ENCODE data around the gene STING1. TPM values are rescaled to one million over a fixed set of nuclear protein-coding genes. Genes with fewer than 3 reads are reported as not detected.
"Not testable (repeated sequence)": the region's sequence is repeated elsewhere in the genome, so short reads cannot be mapped to it uniquely, and the experiment has no call there.

STING1 gene
- total and polyA plus RNA-seq, 2 of the 13 experiments (the other 11 are each of a cell fraction or from before 2014, with no cell fraction given), result 1.3 to 4.4 TPM

- no peak for DNase-seq (ENCODE audit: low spot score)
- BruUV-seq (replicated peaks), result no TSS peak
- Histone ChIP-seq H3K27ac (ENCODE audit: extremely low read length, insufficient read depth, low read length) (no peak overlapping the region), H3K36me3 (replicated peaks in 1 of 2; ENCODE audit: control insufficient read depth in 1 of 2, insufficient read depth in 2 of 2, low read length in 2 of 2) (no peaks in the 10 kb centered on the region), H3K79me2 (ENCODE audit: insufficient read depth, low read length) (no peaks in the 10 kb centered on the region), H2AFZ (ENCODE audit: low read length) (no peak overlapping the region), H4K20me1 (ENCODE audit: insufficient read depth, low read length) (no peaks in the 10 kb centered on the region), H3K4me2 (ENCODE audit: low read depth, low read length) (no peak overlapping the region), H3K4me1 (ENCODE audit: insufficient read depth, low read length) (no peaks in the 10 kb centered on the region), H3K9me3 (ENCODE audit: low read length) (no peaks in the 10 kb centered on the region), H3K4me3 (replicated peaks in 1 of 3; ENCODE audit: insufficient read depth in 1 of 3, low read depth in 2 of 3, low read length in 3 of 3) (no peak overlapping the region), H3K9ac (ENCODE audit: insufficient read depth, low read depth, low read length) (no peak overlapping the region), H3K27me3 (ENCODE audit: control insufficient read depth in 1 of 2, insufficient read depth in 2 of 2, low read length in 2 of 2) (peaks cover 0 to 11% of the 10 kb centered on the region in 2 experiments; a peak in 2 of 5 replicates)
- ChIA-PET CTCF (ENCODE audit: low intra/inter-chr PET ratio, low total read pairs) (no interaction called here), POLR2A (interaction anchor here (0.7 to 1.5 kb wide), 2 partner anchors 38 to 57 kb away, joined by 3 to 5 read pairs; no protein-coding TSS in a partner anchor)
- no peak for FAIRE-seq
- in situ Hi-C loops (cut with HindIII; ENCODE audit: extremely low pct_ligation_motif_present, low pct_unique_long_range_greater_than_20kb) (no loop called here), intact Hi-C loops (cut with micrococcal nuclease; ENCODE audit: unreplicated experiment) (no loop called here)
- TF ChIP-seq PITX1 (CRISPR knock-in tag; IDR thresholded peaks at IDR 0.05) (no peak), YEATS2 (CRISPR knock-in tag; IDR thresholded peaks at IDR 0.05; ENCODE audit: borderline replicate concordance) (no peak)
- ATAC-seq, result peak; percentile 38; the same call in 2 of the 3 replicates
- 20% methylated on average over 7 of the region's 7 CpGs for WGBS (ENCODE audit: low lambda C conversion rate)
These were observed 37.0 kb downstream of the STING1 start for GRCh38 chr5:139445325-139446170.

DNA sequence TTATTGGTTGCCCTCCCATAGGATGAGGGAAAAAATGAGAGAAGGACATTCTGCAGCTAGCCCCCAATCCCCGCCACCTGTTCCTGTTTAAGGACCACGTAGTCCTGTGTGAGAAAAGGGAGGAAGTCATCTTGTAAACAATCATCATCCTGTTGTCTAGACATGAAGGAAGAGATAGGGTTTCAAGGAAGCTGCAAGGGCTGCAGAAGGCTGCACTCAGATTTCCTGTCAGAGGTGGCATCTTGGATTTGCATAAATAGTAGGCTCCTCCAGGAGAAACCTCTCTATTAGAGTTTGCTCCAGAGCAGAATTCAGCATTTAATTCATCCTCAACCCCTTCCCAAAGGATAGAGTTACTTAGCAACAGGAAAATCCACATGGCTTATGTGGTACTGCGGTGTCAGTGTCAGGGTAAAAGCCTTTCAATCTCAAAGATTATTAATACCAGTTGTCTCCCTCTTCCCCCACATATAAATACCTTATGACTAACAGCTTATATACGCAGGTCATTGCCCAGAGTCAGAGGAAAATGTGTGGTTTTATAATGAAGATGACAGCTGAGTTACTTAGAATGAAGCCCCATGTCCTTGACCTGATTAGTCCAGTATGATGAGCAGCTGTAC is 38.6 kb downstream of the STING1 start:
- Histone ChIP-seq H3K27ac (ENCODE audit: extremely low read length, insufficient read depth, low read length) (no peak overlapping the region), H4K20me1 (ENCODE audit: insufficient read depth, low read length) (no peaks in the 10 kb centered on the region), H3K4me3 (replicated peaks in 1 of 3; ENCODE audit: insufficient read depth in 1 of 3, low read depth in 2 of 3, low read length in 3 of 3) (no peak overlapping the region), H3K4me1 (ENCODE audit: insufficient read depth, low read length) (peaks cover 7% of the 10 kb centered on the region), H2AFZ (ENCODE audit: low read length) (no peak overlapping the region), H3K27me3 (ENCODE audit: control insufficient read depth in 1 of 2, insufficient read depth in 2 of 2, low read length in 2 of 2) (peaks cover 0 to 11% of the 10 kb centered on the region in 2 experiments; a peak in 2 of 5 replicates), H3K9me3 (ENCODE audit: low read length) (no peaks in the 10 kb centered on the region), H3K79me2 (ENCODE audit: insufficient read depth, low read length) (no peaks in the 10 kb centered on the region), H3K4me2 (ENCODE audit: low read depth, low read length) (no peak overlapping the region), H3K9ac (ENCODE audit: insufficient read depth, low read depth, low read length) (no peak overlapping the region), H3K36me3 (replicated peaks in 1 of 2; ENCODE audit: control insufficient read depth in 1 of 2, insufficient read depth in 2 of 2, low read length in 2 of 2) (no peaks in the 10 kb centered on the region)
- DNase-seq (ENCODE audit: low spot score) (no peak), ATAC-seq (no peak), FAIRE-seq (no peak)
- in situ Hi-C loops (cut with HindIII; ENCODE audit: extremely low pct_ligation_motif_present, low pct_unique_long_range_greater_than_20kb), result no loop called here
- CTCF ChIA-PET (ENCODE audit: low intra/inter-chr PET ratio, low total read pairs), result no interaction called here
- POLR2A ChIA-PET, result no interaction called here
- no TSS peak for BruUV-seq (replicated peaks)
- intact Hi-C loops (cut with micrococcal nuclease; ENCODE audit: unreplicated experiment), result no loop called here
- TF ChIP-seq SNRNP70 (IDR thresholded peaks at IDR 0.05; ENCODE audit: low read depth, low read length), result no peak
- WGBS (ENCODE audit: low lambda C conversion rate), result 41% methylated on average over 4 of the region's 4 CpGs

GRCh38 chr5:139440416-139440815 is 42.1 kb downstream of the STING1 start:
- H3K79me2 ChIP-seq (ENCODE audit: insufficient read depth, low read length); H2AFZ ChIP-seq (ENCODE audit: low read length); H3K4me3 ChIP-seq (replicated peaks in 1 of 3; ENCODE audit: insufficient read depth in 1 of 3, low read depth in 2 of 3, low read length in 3 of 3); H3K36me3 ChIP-seq (replicated peaks in 1 of 2; ENCODE audit: control insufficient read depth in 1 of 2, insufficient read depth in 2 of 2, low read length in 2 of 2); H3K9ac ChIP-seq (ENCODE audit: insufficient read depth, low read depth, low read length); H3K27ac ChIP-seq (ENCODE audit: extremely low read length, insufficient read depth, low read length); DNase-seq (ENCODE audit: low spot score); in situ Hi-C loops (cut with HindIII; ENCODE audit: extremely low pct_ligation_motif_present, low pct_unique_long_range_greater_than_20kb); H4K20me1 ChIP-seq (ENCODE audit: insufficient read depth, low read length); H3K4me2 ChIP-seq (ENCODE audit: low read depth, low read length); intact Hi-C loops (cut with micrococcal nuclease; ENCODE audit: unreplicated experiment); H3K9me3 ChIP-seq (ENCODE audit: low read length); BruUV-seq (replicated peaks); FAIRE-seq; CTCF ChIA-PET (ENCODE audit: low intra/inter-chr PET ratio, low total read pairs); ATAC-seq: not testable (repeated sequence)
- POLR2A ChIA-PET, result interaction anchor here (1.8 to 2.4 kb wide), 2 partner anchors 37 to 63 kb away, joined by 8 to 52 read pairs; partner anchors contain the start of gene SPATA24
- Histone ChIP-seq H3K4me1 (ENCODE audit: insufficient read depth, low read length) (peaks cover 15% of the 10 kb centered on the region), H3K27me3 (ENCODE audit: control insufficient read depth in 1 of 2, insufficient read depth in 2 of 2, low read length in 2 of 2) (0 out of 5 replicates have a peak, but pooled peaks cover 0 to 11% of the 10 kb centered on the region in 2 experiments)
- 93% methylated on average over 17 of the region's 17 CpGs for WGBS (ENCODE audit: low lambda C conversion rate)

All from HepG2 (cell line).